ENCODE results near the gene ATP1A4. TPM values are rescaled to one million over a fixed set of nuclear protein-coding genes. Genes with fewer than 3 reads are reported as not detected.
A peak's percentile ranks its signal among the peaks of the same experiment; 100 is the strongest.

Gene ATP1A4
- polyA plus RNA-seq, 3 donors = 1.00 to 16.0 TPM; not detected in 1

GRCh38 chr1:160193091-160193819, 41.9 kb downstream of the ATP1A4 start:
- WGBS (ENCODE audit: insufficient coverage) = 67% methylated on average over 3 of the region's 16 CpGs
- Mint-ChIP-seq H3K9me3 (no peaks in the 10 kb centered on the region), H3K27me3 (ENCODE audit: low read depth in 3 of 3) (peaks cover 2 to 3% (median 3%) of the 10 kb centered on the region in 3 donors), H3K27ac (no peak overlapping the region), H3K4me3 (no peak overlapping the region), H3K36me3 (no peaks in the 10 kb centered on the region), H3K4me1 (no peaks in the 10 kb centered on the region)
- intact Hi-C loops (cut with micrococcal nuclease) = loop anchor here (2.0 to 10.0 kb wide), 5 partner anchors 60 to 184 kb away; no protein-coding TSS in a partner anchor
- Histone ChIP-seq H3K9ac (ENCODE audit: insufficient read depth, low read length, poor library complexity, severe bottlenecking) (no peak overlapping the region), H3K9me3 (replicated peaks in 1 of 2; ENCODE audit: control insufficient read depth in 1 of 2, insufficient read depth in 1 of 2, low read length in 2 of 2) (no peaks in the 10 kb centered on the region), H3K79me2 (ENCODE audit: insufficient read depth, low read length) (no peaks in the 10 kb centered on the region), H3K4me2 (replicated peaks; ENCODE audit: extremely low read depth, low read length, poor library complexity, severe bottlenecking) (no peak overlapping the region), H4K20me1 (ENCODE audit: insufficient read depth, low read length) (no peaks in the 10 kb centered on the region), H3K4me3 (replicated peaks in 1 of 3; ENCODE audit: low read depth in 2 of 3, low read length in 3 of 3) (no peak overlapping the region), H3K36me3 (replicated peaks in 1 of 2; ENCODE audit: control insufficient read depth in 1 of 2, insufficient read depth in 2 of 2, low read length in 2 of 2) (no peaks in the 10 kb centered on the region), H3K27ac (ENCODE audit: low read depth in 1 of 2, low read length in 2 of 2) (no peak overlapping the region), H3K27me3 (ENCODE audit: control insufficient read depth in 2 of 2, insufficient read depth in 2 of 2, low read length in 2 of 2) (no peaks in the 10 kb centered on the region), H2AFZ (ENCODE audit: insufficient read depth, low read depth, low read length, poor library complexity, severe bottlenecking) (no peak overlapping the region), H3K4me1 (ENCODE audit: control insufficient read depth in 1 of 2, insufficient read depth in 2 of 2, low read length in 2 of 2) (peaks cover 4 to 9% of the 10 kb centered on the region in 2 donors)
- peak; percentile 82 to 84 (median 82) for DNase-seq
- peak; percentile 86 for TF ChIP-seq CTCF (IDR thresholded peaks at IDR 0.05)

GRCh38 chr1:160193832-160194736, 42.7 kb downstream of the ATP1A4 start:
- Histone ChIP-seq H3K36me3 (replicated peaks in 1 of 2; ENCODE audit: control insufficient read depth in 1 of 2, insufficient read depth in 2 of 2, low read length in 2 of 2) (no peaks in the 10 kb centered on the region), H3K27me3 (ENCODE audit: control insufficient read depth in 2 of 2, insufficient read depth in 2 of 2, low read length in 2 of 2) (no peaks in the 10 kb centered on the region), H4K20me1 (ENCODE audit: insufficient read depth, low read length) (no peaks in the 10 kb centered on the region), H3K27ac (ENCODE audit: low read depth in 1 of 2, low read length in 2 of 2) (no peak overlapping the region), H3K4me3 (replicated peaks in 1 of 3; ENCODE audit: low read depth in 2 of 3, low read length in 3 of 3) (no peak overlapping the region), H3K9me3 (replicated peaks in 1 of 2; ENCODE audit: control insufficient read depth in 1 of 2, insufficient read depth in 1 of 2, low read length in 2 of 2) (no peaks in the 10 kb centered on the region), H3K79me2 (ENCODE audit: insufficient read depth, low read length) (no peaks in the 10 kb centered on the region), H3K4me2 (replicated peaks; ENCODE audit: extremely low read depth, low read length, poor library complexity, severe bottlenecking) (no peak overlapping the region), H2AFZ (ENCODE audit: insufficient read depth, low read depth, low read length, poor library complexity, severe bottlenecking) (no peak overlapping the region), H3K4me1 (ENCODE audit: control insufficient read depth in 1 of 2, insufficient read depth in 2 of 2, low read length in 2 of 2) (peaks cover 4 to 9% of the 10 kb centered on the region in 2 donors), H3K9ac (ENCODE audit: insufficient read depth, low read length, poor library complexity, severe bottlenecking) (no peak overlapping the region)
- Mint-ChIP-seq H3K4me3 (no peak overlapping the region), H3K36me3 (no peaks in the 10 kb centered on the region), H3K27ac (no peak overlapping the region), H3K9me3 (no peaks in the 10 kb centered on the region), H3K4me1 (no peaks in the 10 kb centered on the region), H3K27me3 (ENCODE audit: low read depth in 3 of 3) (peaks cover 1 to 2% (median 2%) of the 10 kb centered on the region in 3 donors)
- no peak for DNase-seq
- 90% methylated on average over 9 of the region's 9 CpGs for WGBS (ENCODE audit: insufficient coverage)
- no peak for TF ChIP-seq CTCF (IDR thresholded peaks at IDR 0.05)
- intact Hi-C loops (cut with micrococcal nuclease) = loop anchor here (2.0 to 10.0 kb wide), 5 partner anchors 59 to 183 kb away; no protein-coding TSS in a partner anchor
